GM23338 (cell line): ENCODE results near the gene STEAP2. TPM values are rescaled to one million over a fixed set of nuclear protein-coding genes. Genes with fewer than 3 reads are reported as not detected.

Source experiments
- ATAC-seq: fragments of 200-7000 bp; cut with Tn5 transposase; 3 replicates; pipeline ENCODE4 v1.9.1; 2020
- DNase-seq: peaks from one replicate; pipeline ENCODE4 v3.0.0-alpha.2; 2015; ENCODE audit warnings: low spot score
- H2AFZ ChIP-seq: fragments of 200-600 bp; sonication (generic); 2 replicates; pipeline ENCODE4 v1.8.0; 2016; ENCODE audit warnings: antibody characterized with exemption, mild to moderate bottlenecking, moderate library complexity
- H3F3A ChIP-seq: fragments of 200-600 bp; sonication (generic); replicated peaks from 2 replicates; pipeline ENCODE4 v1.8.0; 2017; ENCODE audit warnings: antibody characterized with exemption, mixed run types, low read depth
- H3K27ac ChIP-seq: fragments of 200-600 bp; sonication (generic); 2 replicates; pipeline ENCODE4 v1.6.1; 2016; ENCODE audit warnings: low read depth
- H3K27me3 ChIP-seq: fragments of 200-600 bp; sonication (generic); 2 replicates; pipeline ENCODE4 v1.8.0; 2016; ENCODE audit warnings: mild to moderate bottlenecking, mixed run types, moderate library complexity; ENCODE audit not compliant: insufficient read depth
- H3K36me3 ChIP-seq: fragments of 200-600 bp; sonication (generic); 2 replicates; pipeline ENCODE4 v1.8.0; 2016; ENCODE audit warnings: mild to moderate bottlenecking; ENCODE audit not compliant: insufficient read depth
- H3K4me1 ChIP-seq: fragments of 200-600 bp; sonication (generic); 2 replicates; pipeline ENCODE4 v1.8.0; 2016; ENCODE audit warnings: mild to moderate bottlenecking, moderate library complexity; ENCODE audit not compliant: insufficient read depth
- H3K4me2 ChIP-seq: fragments of 200-600 bp; sonication (generic); 2 replicates; pipeline ENCODE4 v1.7.1; 2017; ENCODE audit warnings: mixed run types
- H3K4me3 ChIP-seq: fragments of 200-600 bp; sonication (generic); 2 replicates; pipeline ENCODE4 v1.6.1; 2016; ENCODE audit warnings: mixed run types
- H3K79me2 ChIP-seq: fragments of 200-600 bp; sonication (generic); replicated peaks from 2 replicates; pipeline ENCODE4 v1.8.0; 2017; ENCODE audit warnings: mild to moderate bottlenecking; ENCODE audit not compliant: insufficient read depth
- H3K9me2 ChIP-seq: fragments of 200-600 bp; sonication (generic); 2 replicates; pipeline ENCODE4 v1.8.0; 2017; ENCODE audit not compliant: insufficient read depth
- H4K20me1 ChIP-seq: fragments of 200-600 bp; sonication (generic); replicated peaks from 2 replicates; pipeline ENCODE4 v1.8.0; 2017; ENCODE audit warnings: mild to moderate bottlenecking; ENCODE audit not compliant: insufficient read depth
- H3K27ac Mint-ChIP-seq: 2 replicates; pipeline ENCODE4 v1.8.0; 2020; ENCODE audit warnings: inconsistent platforms, mild to moderate bottlenecking, moderate library complexity, mixed read lengths
- H3K27me3 Mint-ChIP-seq: 3 replicates; pipeline ENCODE4 v1.8.0; 2022; ENCODE audit warnings: low read depth, mild to moderate bottlenecking, moderate library complexity, mixed read lengths, inconsistent platforms; ENCODE audit not compliant: insufficient read depth, poor library complexity
- H3K36me3 Mint-ChIP-seq: 3 replicates; pipeline ENCODE4 v1.8.0; 2021; ENCODE audit warnings: low read depth, mild to moderate bottlenecking, inconsistent platforms, moderate library complexity, mixed read lengths
- H3K4me1 Mint-ChIP-seq: 3 replicates; pipeline ENCODE4 v1.8.0; 2020; ENCODE audit warnings: mild to moderate bottlenecking, inconsistent platforms, mixed read lengths
- H3K4me3 Mint-ChIP-seq: 3 replicates; pipeline ENCODE4 v1.8.0; 2021; ENCODE audit warnings: moderate library complexity, mild to moderate bottlenecking, inconsistent platforms, mixed read lengths
- H3K9me3 Mint-ChIP-seq: 3 replicates; pipeline ENCODE4 v1.8.0; 2020; ENCODE audit warnings: moderate library complexity, mild to moderate bottlenecking, inconsistent platforms, mixed read lengths
- CREB1 ChIP-seq: fragments of 250-450 bp; sonication (Bioruptor Pico); IDR thresholded peaks from 2 replicates; pipeline ENCODE4 v1.5.0; 2020; ENCODE audit warnings: low read depth, mild to moderate bottlenecking, moderate library complexity
- CTCF ChIP-seq, 2 experiments: fragments of 200-600 bp in 1 of 2; sonication (generic) in 1 of 2; conservative IDR thresholded peaks; 2 replicates each; pipeline versions ENCODE4 v1.5.1 to v1.6.1; 2016 to 2017; ENCODE audit warnings: antibody characterized with exemption in 2 of 2, low read depth in 2 of 2, mild to moderate bottlenecking in 2 of 2, moderate library complexity in 1 of 2
- ETS1 ChIP-seq: IDR thresholded peaks from 2 replicates; pipeline ENCODE4 v1.6.1; 2016; ENCODE audit warnings: antibody characterized with exemption
- EZH2phosphoT487 ChIP-seq: fragments of 200-600 bp; sonication (generic); IDR thresholded peaks from one replicate; pipeline ENCODE4 v1.8.1; 2018; ENCODE audit warnings: antibody characterized with exemption; ENCODE audit not compliant: unreplicated experiment
- JUNB ChIP-seq: IDR thresholded peaks from one replicate; pipeline ENCODE4 v1.6.1; 2016; ENCODE audit warnings: antibody characterized with exemption; ENCODE audit not compliant: unreplicated experiment
- NANOG ChIP-seq: IDR thresholded peaks from 2 replicates; pipeline ENCODE4 v1.6.1; 2016; ENCODE audit warnings: antibody characterized with exemption, borderline replicate concordance
- POLR2AphosphoS5 ChIP-seq: IDR thresholded peaks from 2 replicates; pipeline ENCODE4 v1.6.1; 2016; ENCODE audit warnings: antibody characterized with exemption, low read depth
- REST ChIP-seq: IDR thresholded peaks from one replicate; pipeline ENCODE4 v1.6.1; 2018; ENCODE audit warnings: antibody characterized with exemption; ENCODE audit not compliant: unreplicated experiment
- STAT1 ChIP-seq: IDR thresholded peaks from one replicate; pipeline ENCODE4 v1.6.1; 2016; ENCODE audit warnings: antibody characterized with exemption; ENCODE audit not compliant: unreplicated experiment
- ZNF114 ChIP-seq: fragments of 250-450 bp; sonication (Bioruptor Pico); IDR thresholded peaks from 2 replicates; pipeline ENCODE4 v1.5.0; 2020; ENCODE audit warnings: mild to moderate bottlenecking, moderate library complexity
- ZNF331 ChIP-seq: fragments of 250-450 bp; sonication (Bioruptor Pico); IDR thresholded peaks from 2 replicates; pipeline ENCODE4 v1.5.0; 2020; ENCODE audit warnings: low read depth, mild to moderate bottlenecking, moderate library complexity
- polyA plus RNA-seq: library from polyadenylated mRNA; unstranded; fragments of >200 nt; fragmentation: Nextera tagmentation; extraction: Ambion mirVana; gene quantifications from 2 replicates; pipeline ENCODE4 v1.2.1, GENCODE V29; 2016
- total RNA-seq: library from RNA; depleted of rRNA; stranded (reverse); fragments of >200 nt; shearing (Covaris generic); gene quantifications from 2 replicates; pipeline ENCODE4 v1.2.3, GENCODE V29; 2014

STEAP2 gene
- total and polyA plus RNA-seq, 2 experiments from 2014 or later = 13.1 to 22.0 TPM

- Histone ChIP-seq H3K4me2 (no peak overlapping the region), H3K36me3 (no peaks in the 10 kb centered on the region), H2AFZ (no peak overlapping the region), H3K27ac (no peak overlapping the region), H3K79me2 (no peaks in the 10 kb centered on the region), H3K4me1 (no peaks in the 10 kb centered on the region), H3K27me3 (no peaks in the 10 kb centered on the region), H4K20me1 (no peaks in the 10 kb centered on the region), H3K4me3 (no peak overlapping the region), H3K9me2 (no peaks in the 10 kb centered on the region), H3F3A (no peaks in the 10 kb centered on the region)
- Mint-ChIP-seq H3K36me3 (no peaks in the 10 kb centered on the region), H3K4me3 (no peak overlapping the region), H3K4me1 (no peaks in the 10 kb centered on the region), H3K9me3 (no peaks in the 10 kb centered on the region), H3K27ac (no peak overlapping the region), H3K27me3 (no peaks in the 10 kb centered on the region)
- no peak for TF ChIP-seq ZNF114 (CRISPR knock-in tag)
- no peak for TF ChIP-seq ZNF331
- TF ChIP-seq STAT1 = no peak
- TF ChIP-seq REST = no peak
- TF ChIP-seq ETS1 = no peak
- no peak for TF ChIP-seq NANOG
- TF ChIP-seq CTCF (conservative IDR thresholded peaks at IDR 0.05; ENCODE audit: low read depth in 2 of 2) = no peak
- no peak for TF ChIP-seq CREB1 (CRISPR knock-in tag)
- TF ChIP-seq POLR2AphosphoS5 = no peak
- no peak for TF ChIP-seq JUNB
- DNase-seq (no peak), ATAC-seq (no peak)
Measured at GRCh38 chr7:90267263-90267858, 55.8 kb downstream of the STEAP2 start.

GRCh38 chr7:90269163-90269562, 57.6 kb downstream of the STEAP2 start:
- no peaks in the 10 kb centered on the region for H3K79me2 ChIP-seq
- Mint-ChIP-seq H3K4me1 (no peaks in the 10 kb centered on the region), H3K27ac (no peak overlapping the region), H3K27me3 (no peaks in the 10 kb centered on the region), H3K4me3 (no peak overlapping the region), H3K9me3 (no peaks in the 10 kb centered on the region), H3K36me3 (no peaks in the 10 kb centered on the region)
- no peak overlapping the region for H2AFZ ChIP-seq
- no peaks in the 10 kb centered on the region for H3F3A ChIP-seq
- H3K4me3 ChIP-seq = no peak overlapping the region
- no peak overlapping the region for H3K27ac ChIP-seq
- no peaks in the 10 kb centered on the region for H3K27me3 ChIP-seq
- no peaks in the 10 kb centered on the region for H3K4me1 ChIP-seq
- H3K9me2 ChIP-seq = no peaks in the 10 kb centered on the region
- no peaks in the 10 kb centered on the region for H3K36me3 ChIP-seq
- no peak for DNase-seq
- no peaks in the 10 kb centered on the region for H4K20me1 ChIP-seq
- no peak for ATAC-seq
- no peak overlapping the region for H3K4me2 ChIP-seq
- TF ChIP-seq CREB1 (CRISPR knock-in tag) (no peak), JUNB (no peak), STAT1 (no peak), EZH2phosphoT487 (no peak), ZNF331 (no peak), NANOG (no peak), POLR2AphosphoS5 (no peak)
